Parathyroid adenoma (tissue), 2 donors: Measurements from ENCODE around the gene KCMF1.

Source experiments
- H2AFZ ChIP-seq: fragments of 300-600 bp; sonication (generic); one replicate; pipeline ENCODE4 v1.7.0; 2017; ENCODE audit warnings: antibody characterized with exemption, mild to moderate bottlenecking
- H3K27ac ChIP-seq: fragments of 300-600 bp; sonication (generic); one replicate; pipeline ENCODE4 v1.7.0; 2017
- H3K27me3 ChIP-seq: fragments of 300-600 bp; sonication (generic); one replicate; pipeline ENCODE4 v1.7.0; 2017; ENCODE audit warnings: low read length; ENCODE audit not compliant: control insufficient read depth, insufficient read depth
- H3K36me3 ChIP-seq: fragments of 300-600 bp; sonication (generic); one replicate; pipeline ENCODE4 v1.7.0; 2017; ENCODE audit warnings: low read length; ENCODE audit not compliant: control insufficient read depth, insufficient read depth
- H3K4me1 ChIP-seq: fragments of 300-600 bp; sonication (generic); one replicate; pipeline ENCODE4 v1.7.0; 2017; ENCODE audit warnings: control low read depth
- H3K4me2 ChIP-seq: fragments of 300-600 bp; sonication (generic); one replicate; pipeline ENCODE4 v1.7.0; 2017; ENCODE audit warnings: low read length
- H3K4me3 ChIP-seq: fragments of 300-600 bp; sonication (generic); one replicate; pipeline ENCODE4 v1.7.0; 2017; ENCODE audit warnings: low read depth, low read length
- H3K79me2 ChIP-seq: fragments of 300-600 bp; sonication (generic); one replicate; pipeline ENCODE4 v1.7.0; 2017; ENCODE audit warnings: control low read depth
- H3K9ac ChIP-seq: fragments of 300-600 bp; sonication (generic); one replicate; pipeline ENCODE4 v1.7.0; 2017; ENCODE audit warnings: mild to moderate bottlenecking
- H3K9me3 ChIP-seq: fragments of 300-600 bp; sonication (generic); one replicate; pipeline ENCODE4 v1.7.0; 2017; ENCODE audit warnings: low read length; ENCODE audit not compliant: control insufficient read depth
- TF ChIP-seq, protein P1 (sequence below): fragments of 300-600 bp; sonication (generic); IDR thresholded peaks from one replicate; pipeline ENCODE4 v1.7.0; 2017; ENCODE audit warnings: antibody characterized with exemption, mild to moderate bottlenecking
- donor health status: primary hyperparathyroidism.

KCMF1 gene

GRCh38 chr2:85011747-85012146 is 40.8 kb downstream of the KCMF1 start:
- Histone ChIP-seq H3K4me1 (no peaks in the 10 kb centered on the region), H3K9ac (no peak overlapping the region), H3K27me3 (no peaks in the 10 kb centered on the region), H3K27ac (no peak overlapping the region), H3K36me3 (no peaks in the 10 kb centered on the region), H3K79me2 (peaks cover 44% of the 10 kb centered on the region), H3K9me3 (no peaks in the 10 kb centered on the region), H3K4me2 (no peak overlapping the region), H3K4me3 (no peak overlapping the region), H2AFZ (no peak overlapping the region)
- TF ChIP-seq, protein P1, sequence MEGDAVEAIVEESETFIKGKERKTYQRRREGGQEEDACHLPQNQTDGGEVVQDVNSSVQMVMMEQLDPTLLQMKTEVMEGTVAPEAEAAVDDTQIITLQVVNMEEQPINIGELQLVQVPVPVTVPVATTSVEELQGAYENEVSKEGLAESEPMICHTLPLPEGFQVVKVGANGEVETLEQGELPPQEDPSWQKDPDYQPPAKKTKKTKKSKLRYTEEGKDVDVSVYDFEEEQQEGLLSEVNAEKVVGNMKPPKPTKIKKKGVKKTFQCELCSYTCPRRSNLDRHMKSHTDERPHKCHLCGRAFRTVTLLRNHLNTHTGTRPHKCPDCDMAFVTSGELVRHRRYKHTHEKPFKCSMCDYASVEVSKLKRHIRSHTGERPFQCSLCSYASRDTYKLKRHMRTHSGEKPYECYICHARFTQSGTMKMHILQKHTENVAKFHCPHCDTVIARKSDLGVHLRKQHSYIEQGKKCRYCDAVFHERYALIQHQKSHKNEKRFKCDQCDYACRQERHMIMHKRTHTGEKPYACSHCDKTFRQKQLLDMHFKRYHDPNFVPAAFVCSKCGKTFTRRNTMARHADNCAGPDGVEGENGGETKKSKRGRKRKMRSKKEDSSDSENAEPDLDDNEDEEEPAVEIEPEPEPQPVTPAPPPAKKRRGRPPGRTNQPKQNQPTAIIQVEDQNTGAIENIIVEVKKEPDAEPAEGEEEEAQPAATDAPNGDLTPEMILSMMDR: no peak

- Histone ChIP-seq H3K9ac (no peak overlapping the region), H3K4me1 (no peaks in the 10 kb centered on the region), H3K4me2 (no peak overlapping the region), H3K4me3 (no peak overlapping the region), H2AFZ (no peak overlapping the region), H3K27ac (no peak overlapping the region), H3K36me3 (no peaks in the 10 kb centered on the region), H3K27me3 (no peaks in the 10 kb centered on the region), H3K79me2 (peaks cover 39% of the 10 kb centered on the region), H3K9me3 (no peaks in the 10 kb centered on the region)
- TF ChIP-seq, protein P1: no peak
These were observed 41.5 kb downstream of the KCMF1 start for GRCh38 chr2:85012431-85012830.

DNA sequence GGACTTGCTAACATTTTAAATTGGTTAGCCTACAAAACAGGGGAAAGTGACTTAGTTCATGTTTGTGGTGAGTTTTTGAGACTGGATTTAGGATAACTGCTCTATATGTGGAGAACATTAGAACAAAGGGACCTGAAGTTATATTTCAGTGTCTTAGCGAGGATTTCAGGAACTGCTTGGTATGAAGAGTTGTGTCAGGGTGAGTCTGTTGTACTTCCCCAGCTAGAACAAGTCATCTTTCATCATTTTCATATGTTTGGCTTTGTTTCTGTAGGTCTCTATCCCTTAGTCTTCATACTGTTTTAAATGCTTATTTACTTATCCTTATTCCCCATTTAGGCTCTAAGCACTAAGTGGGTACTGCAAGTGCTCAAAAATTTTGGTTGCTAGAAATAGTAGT is 41.9 kb downstream of the KCMF1 start:
- Histone ChIP-seq H3K36me3 (no peaks in the 10 kb centered on the region), H3K27ac (no peak overlapping the region), H3K4me1 (no peaks in the 10 kb centered on the region), H3K4me3 (no peak overlapping the region), H3K9me3 (no peaks in the 10 kb centered on the region), H3K4me2 (no peak overlapping the region), H2AFZ (no peak overlapping the region), H3K27me3 (no peaks in the 10 kb centered on the region), H3K79me2 (peaks cover 35% of the 10 kb centered on the region), H3K9ac (no peak overlapping the region)
- TF ChIP-seq, protein P1: no peak

DNA sequence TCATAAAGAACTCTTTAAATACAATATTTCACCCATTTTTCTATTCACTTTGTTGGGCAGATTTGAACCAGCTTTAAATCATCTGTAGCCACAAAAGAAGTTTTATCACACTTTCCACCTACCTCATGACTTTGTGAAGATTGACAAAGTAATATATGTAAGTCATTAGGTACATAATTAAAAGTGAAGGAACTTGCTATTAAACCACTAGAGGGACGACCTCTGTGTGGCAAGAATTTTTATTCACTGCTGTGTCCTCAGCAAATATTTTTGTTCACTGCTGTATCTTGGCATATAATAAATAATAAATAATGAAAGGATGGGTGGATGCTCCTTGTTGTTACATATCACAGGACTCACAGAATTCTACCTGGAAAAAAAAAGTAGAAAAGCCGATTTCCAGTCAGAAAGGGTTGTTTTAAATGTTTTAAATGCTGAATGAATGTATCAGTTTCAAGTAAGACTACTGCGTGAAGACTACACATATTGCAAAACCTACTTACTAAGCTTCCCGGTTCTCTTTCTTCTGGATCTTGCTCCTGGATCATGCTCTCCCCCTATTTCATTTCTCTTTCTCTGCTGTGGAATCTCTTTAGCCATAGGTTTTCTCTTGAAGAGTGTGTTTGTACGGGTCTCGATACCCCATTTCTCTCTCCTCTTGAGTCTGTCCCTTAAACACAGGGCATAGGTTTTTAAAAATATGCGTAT is 44.8 kb downstream of the KCMF1 start:
- H3K9ac ChIP-seq: no peak overlapping the region
- H3K4me1 ChIP-seq: no peaks in the 10 kb centered on the region
- H3K27ac ChIP-seq: no peak overlapping the region

More for the DNA sequence above, 44.8 kb downstream of the KCMF1 start:
- TF ChIP-seq, protein P1: no peak
- Histone ChIP-seq H3K4me2 (no peak overlapping the region), H3K27me3 (no peaks in the 10 kb centered on the region), H3K79me2 (peaks cover 25% of the 10 kb centered on the region), H2AFZ (no peak overlapping the region), H3K4me3 (no peak overlapping the region), H3K36me3 (no peaks in the 10 kb centered on the region), H3K9me3 (no peaks in the 10 kb centered on the region)
